Colon (tissue), 2 donors: ENCODE measurements around the gene DRG2.

Experiments used
- FAIRE-seq: peaks from 2 replicates; lab custom pipeline; 2012; peaks lifted over from hg19 to GRCh38; lab: Jason Lieb, UNC
- donor health status: control.
- donor health status: control.

The DRG2 gene

DNA sequence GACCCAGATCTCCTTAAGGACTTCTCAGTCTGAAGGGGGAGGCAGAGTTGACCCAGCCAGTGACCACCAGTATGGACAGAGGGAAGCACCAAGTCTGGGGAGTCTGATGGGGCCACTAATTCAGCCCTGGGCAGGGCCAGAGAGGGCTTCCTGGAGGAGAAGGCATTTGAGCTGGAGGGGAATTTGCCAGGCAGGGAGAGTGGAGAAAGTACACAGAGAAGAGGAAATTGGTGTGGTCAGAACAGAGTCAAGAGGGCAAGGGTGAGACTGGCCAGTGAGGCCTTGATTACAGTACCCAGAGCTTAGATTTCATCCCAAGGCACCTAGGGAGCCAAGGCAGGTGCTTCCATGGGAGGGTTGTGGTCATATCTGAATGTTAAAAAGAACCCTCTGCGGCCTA is 57.1 kb downstream of the DRG2 start:
- no peak for FAIRE-seq

DNA sequence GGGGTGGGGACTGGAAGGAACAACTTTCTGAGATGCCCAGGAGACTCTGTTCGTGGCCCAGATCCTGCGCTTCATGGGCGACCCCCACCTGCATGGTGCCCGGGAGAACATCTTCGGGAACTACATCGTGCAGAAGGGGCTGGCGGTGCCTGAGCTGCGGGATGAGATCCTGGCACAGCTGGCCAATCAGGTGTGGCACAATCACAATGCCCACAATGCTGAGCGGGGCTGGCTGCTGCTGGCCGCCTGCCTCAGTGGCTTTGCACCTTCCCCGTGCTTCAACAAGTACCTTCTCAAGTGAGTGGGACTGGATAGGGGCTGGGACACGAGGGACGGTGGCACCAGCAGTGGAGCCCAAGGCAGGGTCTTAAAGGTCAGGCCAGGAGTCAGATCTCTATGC is 58.1 kb downstream of the DRG2 start:
- FAIRE-seq = no peak

DNA sequence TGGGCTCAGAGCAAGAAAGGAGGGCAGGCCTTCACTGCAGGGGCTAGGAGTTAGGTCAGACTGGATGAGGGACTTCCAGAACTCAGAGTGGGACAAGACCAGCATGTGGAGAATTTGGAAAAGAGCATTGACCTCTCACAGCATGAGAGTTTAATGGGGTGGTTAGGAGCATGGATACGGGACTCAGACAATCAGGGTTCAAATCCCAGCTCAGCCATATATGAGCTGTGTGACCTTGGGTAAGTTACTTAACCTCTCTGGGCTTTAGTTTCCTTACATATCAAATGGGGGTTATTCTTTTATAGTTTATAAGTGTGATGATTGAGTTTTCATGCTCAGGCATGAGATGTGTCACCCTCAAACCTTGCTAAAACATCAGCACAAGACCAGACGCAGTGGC is 58.5 kb downstream of the DRG2 start:
- FAIRE-seq = no peak

DNA sequence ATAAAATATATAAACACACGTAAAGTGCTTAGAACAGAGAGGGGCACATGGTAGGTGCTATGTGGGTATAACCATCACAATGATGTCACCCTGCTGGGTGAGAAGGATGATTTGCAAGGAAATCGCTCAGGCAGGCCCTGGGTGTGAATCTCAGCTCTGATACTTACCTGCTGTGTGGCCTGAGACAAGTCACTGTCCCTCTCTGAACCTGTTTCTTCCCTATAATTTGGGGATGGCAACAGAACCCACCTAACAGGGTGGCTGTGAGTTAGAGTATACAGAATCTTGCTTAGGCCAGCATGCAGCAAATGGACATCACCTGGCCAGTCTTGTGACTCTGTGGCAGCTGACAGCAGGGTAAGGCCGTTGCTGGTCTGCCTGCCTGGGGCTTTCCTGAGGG is 59.2 kb downstream of the DRG2 start:
- no peak for FAIRE-seq

DNA sequence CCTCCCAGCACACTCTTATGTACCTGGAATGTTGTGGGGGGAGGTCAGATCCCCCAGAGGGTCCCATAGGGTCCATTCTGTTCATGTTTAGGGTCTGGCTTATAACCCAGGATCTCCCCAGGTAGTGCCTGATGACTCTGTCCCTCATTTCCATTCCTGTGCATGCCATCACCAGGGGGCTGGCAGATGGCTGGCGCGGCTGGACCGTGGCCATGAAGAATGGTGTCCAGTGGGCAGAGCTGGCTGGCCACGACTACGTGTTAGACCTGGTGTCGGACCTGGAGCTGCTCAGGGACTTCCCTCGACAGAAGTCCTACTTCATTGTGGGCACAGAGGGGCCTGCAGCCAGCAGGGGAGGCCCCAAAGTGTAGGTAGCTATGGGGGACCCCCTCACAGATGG is 60.8 kb downstream of the DRG2 start:
- FAIRE-seq = no peak

DNA sequence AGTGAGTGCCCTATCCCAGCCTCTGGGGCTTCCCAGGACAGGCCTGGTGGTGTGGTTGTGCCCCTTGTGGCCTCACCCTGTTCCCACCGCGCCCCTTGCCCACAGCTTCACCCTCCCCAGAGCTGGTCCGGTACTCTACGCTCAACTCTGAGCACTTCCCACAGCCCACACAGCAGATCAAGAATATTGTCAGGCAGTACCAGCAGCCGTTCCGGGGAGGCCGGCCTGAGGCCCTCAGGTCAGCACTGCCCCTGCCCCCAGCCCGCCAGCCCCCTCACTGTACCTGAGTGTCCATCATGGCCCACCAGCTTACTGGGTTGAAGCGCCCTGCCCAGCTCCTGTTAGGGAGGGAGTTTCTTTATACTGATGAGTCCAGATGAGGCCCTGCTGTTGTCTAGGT is 63.5 kb downstream of the DRG2 start:
- no peak for FAIRE-seq

DNA sequence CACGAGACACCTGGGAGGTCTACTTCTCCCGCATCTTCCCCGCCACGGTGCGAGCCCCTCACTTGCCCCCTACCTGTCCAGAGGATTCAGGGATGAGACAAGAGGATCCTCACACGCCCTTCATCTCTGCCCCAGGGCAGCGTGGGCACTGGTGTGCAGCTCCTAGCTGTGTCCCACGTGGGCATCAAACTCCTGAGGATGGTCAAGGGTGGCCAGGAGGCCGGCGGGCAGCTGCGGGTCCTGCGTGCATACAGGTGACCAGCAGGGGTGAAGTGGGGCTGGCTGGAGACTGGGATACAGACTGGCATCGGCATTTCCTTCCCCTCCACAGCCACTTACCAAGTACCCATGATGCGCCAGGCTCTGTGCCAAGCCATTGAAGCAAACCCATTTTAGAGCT is 67.4 kb downstream of the DRG2 start:
- no peak for FAIRE-seq

DNA sequence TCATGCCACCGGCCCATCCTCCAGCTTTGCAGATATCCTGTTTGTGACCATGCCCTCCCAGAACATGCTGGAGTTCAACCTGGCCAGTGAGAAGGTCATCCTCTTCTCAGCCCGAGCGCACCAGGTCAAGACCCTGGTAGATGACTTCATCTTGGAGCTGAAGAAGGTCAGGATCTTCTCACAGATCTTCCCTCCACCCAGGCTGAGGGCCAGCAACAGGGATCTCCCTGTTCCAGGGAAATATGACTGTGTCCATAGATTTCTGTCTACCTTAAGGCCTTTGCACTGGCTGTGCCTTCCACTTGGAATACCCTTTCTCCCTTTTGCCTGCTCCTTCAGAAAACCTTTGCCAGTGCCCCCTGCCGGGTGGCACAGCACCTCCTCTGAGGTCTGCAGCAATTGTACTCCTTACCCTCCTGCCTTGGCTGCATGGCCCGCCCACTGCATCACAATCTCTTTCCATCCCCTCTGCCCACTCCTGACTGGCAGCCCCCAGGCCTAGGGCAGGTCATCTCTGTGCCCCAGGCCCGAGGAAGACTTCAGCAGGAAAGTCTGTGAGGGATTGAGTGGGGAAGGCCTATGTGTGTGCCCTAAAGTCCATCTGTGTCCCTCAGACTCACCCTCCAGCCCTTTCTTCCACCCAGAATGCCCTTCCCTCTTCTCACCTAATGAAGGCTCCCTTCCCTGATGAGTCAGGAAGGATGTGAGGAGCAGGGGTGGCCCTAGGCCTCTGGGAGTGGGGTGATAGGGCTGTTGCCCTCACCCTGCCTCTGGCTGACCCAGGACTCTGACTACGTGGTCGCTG is 68.6 kb downstream of the DRG2 start:
- FAIRE-seq = no peak

DNA sequence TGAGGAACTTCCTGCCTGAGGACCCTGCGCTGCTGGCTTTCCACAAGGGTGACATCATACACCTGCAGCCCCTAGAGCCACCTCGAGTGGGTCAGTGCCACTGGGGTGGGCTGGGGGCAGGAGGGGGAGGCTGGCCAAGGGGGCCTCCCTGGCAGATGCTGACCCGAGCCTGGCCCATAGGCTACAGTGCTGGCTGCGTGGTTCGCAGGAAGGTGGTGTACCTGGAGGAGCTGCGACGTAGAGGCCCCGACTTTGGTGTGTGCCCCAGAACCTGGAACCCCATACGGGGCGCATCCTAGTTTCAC is 69.2 kb downstream of the DRG2 start:
- no peak for FAIRE-seq
